ENCODE data around the gene TNK1. TPM values are rescaled to one million over a fixed set of nuclear protein-coding genes. Genes with fewer than 3 reads are reported as not detected.
"Not testable (repeated sequence)": the region's sequence is repeated elsewhere in the genome, so short reads cannot be mapped to it uniquely, and the experiment has no call there.

Gene TNK1
- total and polyA plus RNA-seq, 9 of the 15 experiments (the other 6 are each of a cell fraction or from before 2014, with no cell fraction given): 0.28 to 5.2 (median 2.1) TPM

GRCh38 chr17:7336240-7337175 is 44.4 kb upstream of the TNK1 start, which contains the start of gene ACAP1 (continued):
- TF ChIP-seq STAT5A (IDR thresholded peaks at IDR 0.05; ENCODE audit: borderline replicate concordance, low read length) (no peak), TGIF2 (CRISPR knock-in tag; IDR thresholded peaks at IDR 0.05) (no peak), TEAD1 (CRISPR knock-in tag; IDR thresholded peaks at IDR 0.05) (no peak), BCL6 (CRISPR knock-in tag; IDR thresholded peaks at IDR 0.05) (no peak), PREB (CRISPR knock-in tag; IDR thresholded peaks at IDR 0.05) (no peak), SMAD1 (IDR thresholded peaks at IDR 0.05; ENCODE audit: low read depth, low read length, partially characterized antibody) (no peak), FOXP1 (CRISPR knock-in tag; IDR thresholded peaks at IDR 0.05) (no peak), CCAR2 (IDR thresholded peaks at IDR 0.05; ENCODE audit: low read depth, low read length) (no peak), TSHZ1 (CRISPR knock-in tag; IDR thresholded peaks at IDR 0.05) (no peak), ZSCAN29 (IDR thresholded peaks at IDR 0.05) (no peak), ARID3B (CRISPR knock-in tag; IDR thresholded peaks at IDR 0.05; ENCODE audit: borderline replicate concordance) (no peak), TFE3 (CRISPR knock-in tag; IDR thresholded peaks at IDR 0.05) (no peak)

GRCh38 chr17:7337600-7337999 is 43.3 kb upstream of the TNK1 start:
- WGBS (ENCODE audit: insufficient coverage, low coverage, missing lambda C conversion rate): 69% methylated on average over 6 of the region's 7 CpGs
- FAIRE-seq; H4K20me1 ChIP-seq (replicated peaks; ENCODE audit: control insufficient read depth, insufficient read depth, low read length); intact Hi-C loops (cut with micrococcal nuclease); CTCF ChIA-PET (ENCODE audit: low intra/inter-chr PET ratio); H3K9ac ChIP-seq (ENCODE audit: insufficient read depth in 1 of 2, low read depth in 2 of 2, low read length in 2 of 2); H3K36me3 ChIP-seq (ENCODE audit: control insufficient read depth, insufficient read depth, low read length); H3K27me3 ChIP-seq (ENCODE audit: control insufficient read depth in 2 of 2, insufficient read depth in 2 of 2, low read length in 2 of 2); DNase-seq (ENCODE audit: extremely low read depth in 1 of 4, low spot score in 3 of 4); H3K4me2 ChIP-seq (ENCODE audit: insufficient read depth, low read length); H3K9me1 ChIP-seq (ENCODE audit: control insufficient read depth, insufficient read depth, low read length); H3K79me2 ChIP-seq (ENCODE audit: control insufficient read depth, insufficient read depth, low read length); BruUV-seq (replicated peaks); H3K27ac ChIP-seq (ENCODE audit: extremely low read depth, low read depth, low read length); H2AFZ ChIP-seq (ENCODE audit: low read depth, low read length); H3K9me3 ChIP-seq (replicated peaks; ENCODE audit: control insufficient read depth, insufficient read depth, low read depth, low read length); ATAC-seq; H3K4me3 ChIP-seq: not testable (repeated sequence)
- peaks cover 4 to 20% of the 10 kb centered on the region in 2 experiments; a peak in 3 of 5 replicates for H3K4me1 ChIP-seq (replicated peaks in 1 of 2; ENCODE audit: control insufficient read depth in 2 of 2, insufficient read depth in 2 of 2, low read length in 2 of 2)
- in situ Hi-C loops (cut with MboI): loop anchor here (10.0 kb wide), 1 partner anchor 293 kb away; the partner anchor contains the start of gene SLC16A11
- POLR2A ChIA-PET: interaction anchor here (0.7 to 2.8 kb wide), 4 partner anchors 12 to 237 kb away, joined by 3 to 15 read pairs (median 4); no protein-coding TSS in a partner anchor
